H1 (cell line): ENCODE measurements around the gene FGF6. TPM values are rescaled to one million over a fixed set of nuclear protein-coding genes. Genes with fewer than 3 reads are reported as not detected.

Experiments
- RFX5 ChIP-seq: IDR thresholded peaks from 2 replicates; pipeline ENCODE4 v1.6.1; 2011; ENCODE audit warnings: low read depth, low read length, improper control_type of control experiment, borderline replicate concordance
- SUZ12 ChIP-seq: fragments of 200-600 bp; sonication (generic); IDR thresholded peaks from 2 replicates; pipeline ENCODE4 v1.6.1; 2012; ENCODE audit warnings: mild to moderate bottlenecking, inconsistent platforms, low read length, moderate library complexity, mixed read lengths
- TAF7 ChIP-seq: optimal IDR thresholded peaks from 2 replicates; pipeline ENCODE3; 2011; ENCODE audit warnings: low read depth, mild to moderate bottlenecking, inconsistent platforms, low read length, moderate library complexity, borderline replicate concordance
- TCF12 ChIP-seq: IDR thresholded peaks from 2 replicates; pipeline ENCODE4 v1.6.1; 2011; ENCODE audit warnings: low read depth, mild to moderate bottlenecking, low read length
- polyA plus RNA-seq, 7 experiments: library from polyadenylated mRNA; depleted of rRNA in 3 of 7; stranded (reverse) in 5 of 7; unstranded in 2 of 7; fragments of >200 nt in 5 of 7; fragments of 200-250 nt in 2 of 7; gene quantifications; 1 replicate in 5 of 7; 2 replicates in 1 of 7; 4 replicates in 1 of 7; pipeline versions ENCODE4 v1.2.1 to v1.2.3, GENCODE V29; 2011 to 2013; ENCODE audit warnings: missing spikeins in 2 of 7, mixed read lengths in 2 of 7
- total RNA-seq: library from RNA; stranded (reverse); fragmentation: NEBNext Ultra II Directional; extraction: Animal tissue kit (Norgen Biotek cat#: 25700); gene quantifications from 2 replicates; pipeline ENCODE4 v1.2.1, GENCODE V29; 2021
- TF ChIP-seq, protein P1 (sequence below), 3 experiments: IDR thresholded peaks; 1 replicate in 2 of 3; 2 replicates in 1 of 3; pipeline versions ENCODE4 v1.5.1 to v1.6.1; 2011; ENCODE audit warnings: low read length in 3 of 3, mild to moderate bottlenecking in 3 of 3, inconsistent platforms in 2 of 3, low read depth in 1 of 3, moderate library complexity in 1 of 3; ENCODE audit not compliant: insufficient read depth in 1 of 3; ENCODE audit errors: control extremely low read depth in 1 of 3

Gene FGF6
- total and polyA plus RNA-seq, 2 of the 8 experiments (the other 6 are each of a cell fraction or from before 2014, with no cell fraction given) = not detected

GRCh38 chr12:4483885-4484823 lies 38.5 kb upstream of the FGF6 start (continued):
- TF ChIP-seq SUZ12 (no peak), TCF12 (no peak), RFX5 (no peak), TAF7 (no peak)
- TF ChIP-seq, protein P1, sequence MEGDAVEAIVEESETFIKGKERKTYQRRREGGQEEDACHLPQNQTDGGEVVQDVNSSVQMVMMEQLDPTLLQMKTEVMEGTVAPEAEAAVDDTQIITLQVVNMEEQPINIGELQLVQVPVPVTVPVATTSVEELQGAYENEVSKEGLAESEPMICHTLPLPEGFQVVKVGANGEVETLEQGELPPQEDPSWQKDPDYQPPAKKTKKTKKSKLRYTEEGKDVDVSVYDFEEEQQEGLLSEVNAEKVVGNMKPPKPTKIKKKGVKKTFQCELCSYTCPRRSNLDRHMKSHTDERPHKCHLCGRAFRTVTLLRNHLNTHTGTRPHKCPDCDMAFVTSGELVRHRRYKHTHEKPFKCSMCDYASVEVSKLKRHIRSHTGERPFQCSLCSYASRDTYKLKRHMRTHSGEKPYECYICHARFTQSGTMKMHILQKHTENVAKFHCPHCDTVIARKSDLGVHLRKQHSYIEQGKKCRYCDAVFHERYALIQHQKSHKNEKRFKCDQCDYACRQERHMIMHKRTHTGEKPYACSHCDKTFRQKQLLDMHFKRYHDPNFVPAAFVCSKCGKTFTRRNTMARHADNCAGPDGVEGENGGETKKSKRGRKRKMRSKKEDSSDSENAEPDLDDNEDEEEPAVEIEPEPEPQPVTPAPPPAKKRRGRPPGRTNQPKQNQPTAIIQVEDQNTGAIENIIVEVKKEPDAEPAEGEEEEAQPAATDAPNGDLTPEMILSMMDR (IDR thresholded peaks at IDR 0.05; ENCODE audit: control extremely low read depth in 1 of 3, insufficient read depth in 1 of 3, low read depth in 1 of 3, low read length in 3 of 3) = no peak
